Superior temporal gyrus (tissue), 1 donor: Measurements from ENCODE around the gene BTBD9.
"Not testable (repeated sequence)": the region's sequence is repeated elsewhere in the genome, so short reads cannot be mapped to it uniquely, and the experiment has no call there.

ENCODE experiments used
- DNase-seq: peaks from one replicate; pipeline ENCODE4 v3.0.0-alpha.2; 2016; ENCODE audit errors: extremely low spot score

Gene BTBD9

GRCh38 chr6:38432079-38432478, 207.7 kb downstream of the BTBD9 start:
- no peak for DNase-seq

GRCh38 chr6:38429546-38429945, 210.2 kb downstream of the BTBD9 start:
- DNase-seq = no peak

DNA sequence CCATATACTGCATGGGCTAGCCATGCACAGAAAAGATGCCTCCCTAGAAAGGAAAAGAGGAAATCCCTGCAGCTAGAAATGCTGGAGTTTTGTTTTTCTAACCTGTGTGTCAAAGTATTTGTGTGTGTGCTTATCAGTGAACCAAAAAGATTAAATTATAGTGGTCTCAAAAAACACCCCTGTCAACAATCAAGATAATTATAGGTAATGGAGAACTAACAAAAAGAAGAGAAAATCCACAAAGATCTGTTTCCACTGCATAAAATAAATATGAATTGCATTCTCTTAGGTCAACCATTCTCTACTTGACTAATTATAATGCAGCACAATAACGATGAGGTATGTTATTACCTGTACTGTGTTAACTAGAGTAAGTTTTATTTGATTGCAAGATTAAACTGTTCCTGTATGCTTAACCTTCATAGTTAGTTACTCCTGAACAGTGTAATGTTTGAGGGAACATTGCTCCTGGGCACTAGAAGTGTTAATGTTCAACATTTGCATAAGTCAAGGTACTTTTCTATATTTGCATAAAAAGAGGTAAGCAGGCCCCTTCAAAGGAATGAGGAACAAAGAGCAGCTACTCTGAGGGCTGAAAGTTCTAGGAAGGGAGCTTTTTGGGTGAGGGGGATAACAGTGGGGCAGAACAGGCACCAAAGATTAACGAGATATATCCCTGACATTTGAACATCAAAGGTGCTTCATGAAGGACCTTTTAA, 212.1 kb downstream of the BTBD9 start:
- DNase-seq = no peak

GRCh38 chr6:38425788-38426488, 213.8 kb downstream of the BTBD9 start:
- DNase-seq = not testable (repeated sequence)

- no peak for DNase-seq
Measured at GRCh38 chr6:38423746-38424145, 216.0 kb downstream of the BTBD9 start.

DNA sequence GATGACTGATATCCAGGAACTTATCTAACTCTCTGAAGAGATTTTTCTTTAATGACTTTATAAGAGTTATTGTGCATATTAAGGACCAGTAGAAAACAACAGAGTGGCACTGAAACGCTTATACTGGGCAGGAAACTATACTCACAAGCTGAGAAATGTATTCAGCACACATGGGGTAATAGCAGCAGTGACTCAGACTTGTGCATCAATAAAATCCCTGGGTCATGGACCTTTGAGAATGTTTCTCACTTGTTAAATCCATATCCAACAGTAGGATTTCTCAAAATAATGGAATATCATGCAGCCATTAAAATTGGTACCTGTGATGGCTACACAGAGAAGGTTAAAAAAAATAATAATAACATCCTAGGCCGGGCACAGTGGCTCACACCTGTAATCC, 219.5 kb downstream of the BTBD9 start:
- no peak for DNase-seq

DNA sequence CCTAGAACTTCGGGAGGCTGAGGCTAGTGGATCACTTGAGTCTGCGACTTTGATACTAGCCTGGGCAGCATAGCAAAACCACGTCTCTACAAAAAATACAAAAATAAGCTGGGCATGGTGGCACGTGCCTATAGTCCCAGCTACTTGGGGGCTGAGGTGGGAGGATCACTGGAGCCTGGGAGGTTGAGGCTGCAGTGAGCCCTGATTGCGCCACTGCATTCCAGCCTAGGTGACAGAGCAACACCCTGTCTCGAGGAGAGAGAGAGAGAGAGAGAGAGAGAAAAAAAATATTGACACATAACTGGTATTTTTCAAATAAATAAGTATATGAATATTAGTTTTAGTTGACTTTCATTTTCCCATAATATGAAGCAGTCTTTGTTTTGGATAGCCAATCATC, 222.2 kb downstream of the BTBD9 start:
- DNase-seq = no peak

- no peak for DNase-seq
Measured at GRCh38 chr6:38415231-38416005, 224.3 kb downstream of the BTBD9 start.

DNA sequence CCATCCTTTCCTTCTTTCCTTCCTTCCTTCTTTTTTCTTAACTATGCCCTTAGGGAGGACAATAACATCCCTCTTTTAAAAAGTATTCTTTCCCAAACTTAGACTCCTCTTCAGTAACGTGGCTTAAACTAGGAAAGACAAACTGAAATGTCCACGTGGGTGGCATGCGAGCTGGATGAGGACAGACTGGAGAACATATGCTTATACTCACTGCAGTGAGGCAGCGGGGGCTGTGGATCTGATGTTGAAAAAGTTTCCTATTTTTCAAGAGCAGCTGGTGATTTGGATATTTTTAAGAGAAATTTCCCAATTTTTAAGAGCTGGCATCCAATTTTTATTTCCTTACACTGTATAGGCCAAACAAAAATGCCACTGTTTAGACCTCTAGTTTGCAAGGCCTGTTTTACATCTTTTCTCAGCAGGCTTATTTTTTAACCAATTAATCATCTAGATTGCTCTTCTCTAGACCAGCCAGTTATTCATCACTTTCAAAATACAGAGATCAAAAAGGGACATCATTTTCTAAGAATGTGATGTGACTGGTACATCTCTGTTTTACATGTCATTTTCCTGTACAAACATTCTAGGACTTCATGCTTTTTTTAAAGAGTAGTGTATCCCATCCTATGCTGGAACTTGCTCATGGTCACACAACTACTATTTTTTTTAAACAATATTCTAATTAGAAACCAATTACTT, 226.5 kb downstream of the BTBD9 start:
- DNase-seq = peak; percentile 59

GRCh38 chr6:38407192-38407591, 232.5 kb downstream of the BTBD9 start:
- DNase-seq = no peak

DNA sequence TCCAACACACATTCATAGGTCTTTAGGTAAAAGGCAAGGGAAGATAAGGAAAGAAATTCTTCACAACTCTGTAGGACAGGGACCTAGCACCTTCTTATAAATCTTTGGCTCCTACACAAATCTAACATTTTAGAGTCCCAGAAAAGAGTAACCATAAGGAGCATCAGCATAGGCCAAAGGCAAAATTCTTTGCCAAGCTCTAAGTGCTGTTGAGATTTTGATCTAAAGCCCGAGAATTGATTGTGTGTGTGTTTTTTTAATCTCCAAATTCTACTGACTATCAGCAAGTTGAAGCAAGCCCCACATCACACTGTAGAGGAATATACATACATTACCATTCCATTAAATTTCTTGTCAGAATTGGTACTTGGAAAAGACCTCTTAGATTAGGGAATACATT, 233.6 kb downstream of the BTBD9 start:
- no peak for DNase-seq

GRCh38 chr6:38404900-38405556, 234.7 kb downstream of the BTBD9 start:
- DNase-seq = no peak

DNA sequence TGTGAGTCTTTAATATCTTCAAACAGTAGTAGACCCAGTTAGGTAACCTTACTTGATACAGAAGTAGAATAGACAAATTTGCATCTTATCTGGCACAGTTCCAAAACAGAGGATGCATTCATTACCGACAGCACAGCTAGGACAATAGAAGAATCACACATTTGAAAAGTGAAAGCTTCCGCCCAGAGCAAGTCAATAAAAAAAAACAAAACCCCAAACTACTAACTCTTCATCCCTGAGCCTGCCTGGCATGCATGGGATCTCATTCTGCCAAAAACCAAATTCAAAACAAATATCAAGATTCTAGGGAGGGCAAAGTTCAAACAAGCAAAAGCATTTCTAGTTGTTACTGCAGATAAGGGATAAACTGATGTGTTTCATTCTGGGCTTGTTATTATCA, 235.4 kb downstream of the BTBD9 start:
- peak; percentile 35 for DNase-seq

GRCh38 chr6:38403548-38403947, 236.2 kb downstream of the BTBD9 start:
- no peak for DNase-seq

DNA sequence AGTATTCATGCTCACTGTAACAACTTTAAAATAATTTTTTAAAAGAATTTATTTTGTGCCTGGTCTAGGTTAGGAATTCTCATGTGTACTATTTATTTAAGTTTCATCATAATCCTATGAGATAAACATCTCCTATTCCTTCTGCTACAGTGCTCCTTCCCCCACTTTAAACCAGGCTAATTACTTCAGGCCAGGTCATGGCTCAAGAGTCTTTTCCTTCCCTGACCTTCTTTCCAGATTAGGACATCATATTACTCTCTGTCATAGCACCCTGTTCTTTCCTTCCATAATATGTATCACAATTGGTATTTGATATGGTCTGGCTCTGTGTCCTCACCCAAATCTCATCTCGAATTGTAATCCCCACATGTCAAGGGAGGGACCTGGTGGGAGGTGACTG, 239.0 kb downstream of the BTBD9 start:
- no peak for DNase-seq

- no peak for DNase-seq
Measured at GRCh38 chr6:38400101-38400500, 239.6 kb downstream of the BTBD9 start.

GRCh38 chr6:38396209-38396608, 243.5 kb downstream of the BTBD9 start:
- DNase-seq = no peak

DNA sequence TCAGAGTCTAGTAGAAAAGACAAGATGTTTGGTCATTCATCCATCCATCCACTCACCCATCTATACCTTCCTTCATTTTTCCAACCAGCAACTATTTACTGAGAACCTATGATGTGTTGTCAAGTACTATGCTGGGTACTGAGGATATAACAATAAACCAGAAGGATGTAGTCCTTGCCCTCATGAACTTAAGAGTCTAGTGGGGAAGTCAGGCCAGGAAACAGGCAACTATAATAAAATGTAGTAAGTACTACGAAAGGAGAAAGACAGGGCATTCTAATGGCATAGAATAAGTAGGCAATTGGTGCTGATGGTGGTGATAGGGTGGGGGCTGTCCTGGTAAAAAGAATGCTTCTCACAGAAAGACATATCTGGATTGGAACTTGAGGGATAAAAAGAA, 245.7 kb downstream of the BTBD9 start:
- DNase-seq = no peak

GRCh38 chr6:38391626-38392579, 247.8 kb downstream of the BTBD9 start:
- DNase-seq = no peak

DNA sequence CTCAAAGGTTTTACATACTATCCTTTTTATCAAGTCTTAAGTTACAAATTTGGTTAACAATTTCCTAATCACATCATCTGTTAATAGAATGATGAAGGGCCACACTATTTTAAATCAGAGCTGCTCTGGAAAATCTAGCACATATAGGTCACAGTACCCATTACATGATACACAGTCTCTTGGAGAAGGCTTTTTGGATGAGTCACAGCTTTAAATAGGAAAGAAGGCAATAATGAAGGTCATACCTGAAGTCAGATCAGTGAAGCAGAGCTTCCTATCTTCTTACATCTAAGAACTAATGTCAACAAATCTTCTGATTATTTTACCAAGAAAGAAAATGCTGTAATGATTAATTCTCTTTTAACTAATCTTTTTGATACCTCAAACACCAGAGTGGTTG, 248.5 kb downstream of the BTBD9 start:
- no peak for DNase-seq
